PFSK-1 (cell line): ENCODE data around the gene TMEM38B.

ENCODE experiments used
- FOXP2 ChIP-seq: optimal IDR thresholded peaks from 2 replicates; pipeline ENCODE3; 2011; ENCODE audit warnings: borderline replicate concordance, control low read depth, inconsistent platforms; ENCODE audit not compliant: insufficient read depth; ENCODE audit errors: extremely low read length, extremely low read depth
- POLR2AphosphoS5 ChIP-seq: IDR thresholded peaks from 2 replicates; pipeline ENCODE4 v1.6.1; 2012; ENCODE audit warnings: low read depth, mild to moderate bottlenecking, control low read depth, low read length, moderate library complexity
- REST ChIP-seq, 2 experiments: IDR thresholded peaks; 2 replicates each; pipeline versions ENCODE4 v1.6.1 to v1.8.0; 2011 to 2012; ENCODE audit warnings: low read depth in 2 of 2, low read length in 2 of 2, control low read depth in 1 of 2, inconsistent platforms in 1 of 2, mild to moderate bottlenecking in 1 of 2, moderate library complexity in 1 of 2; ENCODE audit not compliant: insufficient read depth in 1 of 2
- SIN3A ChIP-seq: IDR thresholded peaks from 2 replicates; pipeline ENCODE4 v1.6.1; 2012; ENCODE audit warnings: mild to moderate bottlenecking, low read length, moderate library complexity, borderline replicate concordance; ENCODE audit not compliant: insufficient read depth
- TAF1 ChIP-seq: IDR thresholded peaks from 2 replicates; pipeline ENCODE4 v1.6.1; 2012; ENCODE audit warnings: low read length, control low read depth, borderline replicate concordance; ENCODE audit not compliant: insufficient read depth

Gene TMEM38B

DNA sequence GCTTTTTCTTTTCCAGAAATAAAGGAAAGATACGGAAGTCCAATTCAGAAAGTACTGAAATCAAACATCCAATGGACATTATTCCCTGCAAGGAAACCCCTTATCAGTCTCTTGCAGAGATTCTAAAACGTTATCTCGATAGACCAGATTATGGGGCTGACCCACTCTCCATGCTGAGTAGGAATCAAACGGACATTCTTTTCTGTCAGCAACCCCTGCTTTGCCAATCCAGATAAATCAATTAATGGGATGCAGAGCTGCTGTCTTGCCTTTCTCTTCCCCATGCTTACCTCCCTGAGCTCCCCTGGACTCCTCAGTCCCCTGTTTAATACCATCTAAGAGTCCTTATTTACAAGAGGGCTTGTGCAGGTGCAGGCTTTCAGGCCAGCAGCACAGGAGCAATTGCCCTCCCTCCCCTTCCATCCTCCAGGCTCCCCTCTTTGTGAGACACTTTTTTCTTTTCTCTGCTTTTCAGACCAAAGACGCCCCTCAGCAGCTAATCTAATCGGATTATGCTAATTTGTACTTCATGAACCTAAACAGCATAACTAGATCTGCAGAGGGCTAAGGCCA lies 17.9 kb upstream of the TMEM38B start:
- TF ChIP-seq SIN3A (no peak), REST (IDR thresholded peaks at IDR 0.05; ENCODE audit: insufficient read depth in 1 of 2, low read depth in 2 of 2, low read length in 2 of 2) (no peak), FOXP2 (no peak), TAF1 (no peak), POLR2AphosphoS5 (no peak)

- TF ChIP-seq SIN3A, result no peak
- TF ChIP-seq REST (IDR thresholded peaks at IDR 0.05; ENCODE audit: insufficient read depth in 1 of 2, low read depth in 2 of 2, low read length in 2 of 2), result no peak
- TF ChIP-seq TAF1, result no peak
- no peak for TF ChIP-seq FOXP2
These were observed 16.2 kb upstream of the TMEM38B start for GRCh38 chr9:105678163-105678562.

- TF ChIP-seq FOXP2, result no peak
- TF ChIP-seq REST (IDR thresholded peaks at IDR 0.05; ENCODE audit: insufficient read depth in 1 of 2, low read depth in 2 of 2, low read length in 2 of 2), result no peak
- no peak for TF ChIP-seq SIN3A
- no peak for TF ChIP-seq POLR2AphosphoS5
- no peak for TF ChIP-seq TAF1
These were observed 15.6 kb upstream of the TMEM38B start for GRCh38 chr9:105678781-105679180.

DNA sequence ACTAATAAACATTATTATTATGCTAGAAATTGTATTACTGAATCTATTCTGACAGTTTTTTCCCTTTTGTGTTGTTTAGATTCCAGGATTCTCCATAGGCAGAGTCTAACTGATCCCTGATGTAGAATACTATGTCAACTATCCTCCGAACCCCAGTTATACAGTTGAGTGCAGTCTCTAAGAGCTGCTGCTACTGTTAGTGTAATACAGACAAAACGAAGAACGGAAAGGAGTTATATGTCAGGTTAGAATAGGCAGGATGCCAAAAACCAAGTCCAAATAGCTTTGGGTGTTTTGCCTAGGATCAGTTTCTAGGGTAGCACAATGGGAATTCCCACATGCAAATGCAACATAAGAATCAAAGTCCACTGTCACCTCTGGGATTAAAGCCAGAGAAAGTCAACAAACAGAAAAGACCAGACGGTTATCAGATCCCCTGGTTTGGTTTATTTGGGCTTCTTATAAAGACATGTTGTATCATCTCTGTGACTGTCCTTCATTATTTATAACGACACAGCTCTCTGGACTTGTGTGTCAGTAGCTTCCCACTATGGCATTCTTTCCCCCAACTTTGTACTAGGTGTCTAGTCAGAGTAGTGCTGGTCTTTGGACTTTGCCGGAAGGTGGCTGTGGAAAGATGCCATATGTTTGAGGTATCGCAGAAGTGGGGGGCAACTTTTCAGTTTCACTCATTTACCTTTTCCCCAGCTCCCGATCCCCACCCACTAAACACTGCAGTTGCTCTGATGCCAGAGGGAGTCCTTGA lies 14.9 kb upstream of the TMEM38B start:
- TF ChIP-seq SIN3A (no peak), REST (IDR thresholded peaks at IDR 0.05; ENCODE audit: insufficient read depth in 1 of 2, low read depth in 2 of 2, low read length in 2 of 2) (no peak), FOXP2 (no peak)
